Natural killer cell (primary cell): ENCODE results near the gene ALCAM. TPM values are rescaled to one million over a fixed set of nuclear protein-coding genes. Genes with fewer than 3 reads are reported as not detected.

Source experiments
- ATAC-seq, 3 donors: fragments of 150-1000 bp in 2 of 3; fragments of 200-7000 bp in 1 of 3; cut with Tn5 transposase; 1 replicate in 1 of 3; 2 replicates in 2 of 3; pipeline ENCODE4 v1.10.0; 2021; ENCODE audit warnings: mild to moderate bottlenecking in 2 of 3, moderate library complexity in 2 of 3
- DNase-seq, 2 donors: peaks; one replicate each; pipeline versions ENCODE4 v3.0.0 to v3.0.0-alpha.2; 2013 to 2021; ENCODE audit warnings: mixed read lengths in 1 of 2
- H3K27ac ChIP-seq: one replicate; pipeline ENCODE4 v1.5.1; 2013; ENCODE audit warnings: mild to moderate bottlenecking, low read length
- H3K27me3 ChIP-seq: one replicate; pipeline ENCODE4 v1.6.1; 2013; ENCODE audit warnings: low read length; ENCODE audit not compliant: control insufficient read depth, insufficient read depth
- H3K36me3 ChIP-seq: one replicate; pipeline ENCODE4 v1.6.1; 2013; ENCODE audit warnings: low read length; ENCODE audit not compliant: control insufficient read depth, insufficient read depth
- H3K4me1 ChIP-seq: one replicate; pipeline ENCODE4 v1.6.1; 2013; ENCODE audit warnings: low read length; ENCODE audit not compliant: control insufficient read depth, insufficient read depth
- H3K4me3 ChIP-seq: one replicate; pipeline ENCODE4 v1.5.1; 2013; ENCODE audit warnings: low read length
- H3K9me3 ChIP-seq: one replicate; pipeline ENCODE4 v1.6.1; 2013; ENCODE audit warnings: low read length; ENCODE audit not compliant: control insufficient read depth, insufficient read depth
- H3K27ac Mint-ChIP-seq, 2 donors: one replicate each; pipeline ENCODE4 v1.8.0; 2022; ENCODE audit warnings: mild to moderate bottlenecking in 2 of 2, mixed read lengths in 2 of 2, moderate library complexity in 1 of 2
- H3K27me3 Mint-ChIP-seq, 2 donors: one replicate each; pipeline ENCODE4 v1.8.0; 2022; ENCODE audit warnings: low read depth in 2 of 2, mixed read lengths in 2 of 2
- H3K36me3 Mint-ChIP-seq: one replicate; pipeline ENCODE4 v1.8.0; 2022; ENCODE audit warnings: mixed read lengths
- H3K4me1 Mint-ChIP-seq, 2 donors: one replicate each; pipeline ENCODE4 v1.8.0; 2022; ENCODE audit warnings: mixed read lengths in 2 of 2
- H3K4me3 Mint-ChIP-seq: one replicate; pipeline ENCODE4 v1.8.0; 2022; ENCODE audit warnings: mild to moderate bottlenecking, moderate library complexity, mixed read lengths
- H3K9me3 Mint-ChIP-seq, 2 donors: one replicate each; pipeline ENCODE4 v1.8.0; 2022; ENCODE audit warnings: mixed read lengths in 2 of 2
- WGBS: methylation state at CpG from one replicate; pipeline ENCODE4 v1.1.7; 2013; ENCODE audit warnings: missing lambda C conversion rate; ENCODE audit not compliant: insufficient coverage; 5-methylcytosine and 5-hydroxymethylcytosine counted together
- intact Hi-C: fragments of 100-400 bp; cut with micrococcal nuclease; formaldehyde crosslinking; loops from one replicate; pipeline ENCODE4 v1.14.2; 2022
- total RNA-seq, 4 donors: library from RNA; stranded (reverse); fragments of 120-200 nt in 1 of 4; gene quantifications; one replicate each; pipeline versions ENCODE4 v1.2.3 to v1.2.4, GENCODE V29; 2013 to 2022
- TF ChIP-seq, protein P1 (sequence below): fragments of 200-600 bp; IDR thresholded peaks from one replicate; pipeline ENCODE4 v1.8.0; 2022; ENCODE audit warnings: antibody characterized with exemption

ALCAM gene
- total RNA-seq, 3 donors from 2014 or later (not counting 1 experiment from before 2014, with no cell fraction given): 1.5 to 3.0 (median 1.5) TPM

DNA sequence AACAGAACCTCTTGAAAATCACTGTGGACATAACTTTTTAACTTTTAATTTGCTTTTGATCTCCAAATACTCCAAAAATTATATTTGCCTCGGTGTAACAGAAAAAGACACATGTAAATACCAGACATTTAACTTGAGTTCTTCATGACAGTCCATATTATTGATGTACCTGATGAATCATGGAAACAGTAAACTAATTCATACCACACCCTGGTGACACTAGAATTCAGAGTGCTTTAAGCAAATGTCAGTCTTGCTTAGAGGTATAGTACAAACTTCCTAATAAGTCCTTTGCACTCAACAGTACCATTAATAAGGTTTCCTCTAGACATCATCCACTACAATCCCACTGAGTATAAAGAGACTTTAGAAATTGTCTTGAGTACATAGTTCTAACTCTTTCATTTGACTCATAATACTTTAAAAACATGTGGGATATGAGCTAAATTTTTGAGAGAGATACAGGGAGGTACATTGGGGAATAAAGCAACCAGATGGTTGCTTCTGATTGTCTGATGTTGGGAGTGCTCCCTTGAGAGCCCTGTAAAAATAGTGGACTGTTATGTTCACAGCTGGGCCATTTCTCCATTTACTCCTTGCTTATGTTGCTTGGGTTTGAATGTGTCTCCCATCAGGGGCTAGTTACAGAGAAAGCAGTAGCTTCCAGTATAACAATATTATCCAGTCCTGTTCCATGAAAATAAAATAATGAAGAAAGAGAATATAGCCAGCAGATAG lies 175.7 kb downstream of the ALCAM start:
- H3K4me3 Mint-ChIP-seq: no peak overlapping the region
- H3K27me3 Mint-ChIP-seq: peaks cover 0 to 6% of the 10 kb centered on the region in 2 donors
- no peaks in the 10 kb centered on the region for H3K4me1 Mint-ChIP-seq
- no peaks in the 10 kb centered on the region for H3K4me1 ChIP-seq
- DNase-seq (no peak), ATAC-seq (no peak)
- H3K36me3 Mint-ChIP-seq: no peaks in the 10 kb centered on the region
- TF ChIP-seq, protein P1, sequence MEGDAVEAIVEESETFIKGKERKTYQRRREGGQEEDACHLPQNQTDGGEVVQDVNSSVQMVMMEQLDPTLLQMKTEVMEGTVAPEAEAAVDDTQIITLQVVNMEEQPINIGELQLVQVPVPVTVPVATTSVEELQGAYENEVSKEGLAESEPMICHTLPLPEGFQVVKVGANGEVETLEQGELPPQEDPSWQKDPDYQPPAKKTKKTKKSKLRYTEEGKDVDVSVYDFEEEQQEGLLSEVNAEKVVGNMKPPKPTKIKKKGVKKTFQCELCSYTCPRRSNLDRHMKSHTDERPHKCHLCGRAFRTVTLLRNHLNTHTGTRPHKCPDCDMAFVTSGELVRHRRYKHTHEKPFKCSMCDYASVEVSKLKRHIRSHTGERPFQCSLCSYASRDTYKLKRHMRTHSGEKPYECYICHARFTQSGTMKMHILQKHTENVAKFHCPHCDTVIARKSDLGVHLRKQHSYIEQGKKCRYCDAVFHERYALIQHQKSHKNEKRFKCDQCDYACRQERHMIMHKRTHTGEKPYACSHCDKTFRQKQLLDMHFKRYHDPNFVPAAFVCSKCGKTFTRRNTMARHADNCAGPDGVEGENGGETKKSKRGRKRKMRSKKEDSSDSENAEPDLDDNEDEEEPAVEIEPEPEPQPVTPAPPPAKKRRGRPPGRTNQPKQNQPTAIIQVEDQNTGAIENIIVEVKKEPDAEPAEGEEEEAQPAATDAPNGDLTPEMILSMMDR: no peak
- H3K4me3 ChIP-seq: no peak overlapping the region
- no peaks in the 10 kb centered on the region for H3K27me3 ChIP-seq
- H3K27ac Mint-ChIP-seq: no peak overlapping the region
- intact Hi-C loops: no loop called here
- H3K9me3 ChIP-seq: no peaks in the 10 kb centered on the region
- no peaks in the 10 kb centered on the region for H3K9me3 Mint-ChIP-seq
- H3K36me3 ChIP-seq: no peaks in the 10 kb centered on the region
- no peak overlapping the region for H3K27ac ChIP-seq
- no CpG with 5 or more reads among the region's 1 CpG for WGBS

DNA sequence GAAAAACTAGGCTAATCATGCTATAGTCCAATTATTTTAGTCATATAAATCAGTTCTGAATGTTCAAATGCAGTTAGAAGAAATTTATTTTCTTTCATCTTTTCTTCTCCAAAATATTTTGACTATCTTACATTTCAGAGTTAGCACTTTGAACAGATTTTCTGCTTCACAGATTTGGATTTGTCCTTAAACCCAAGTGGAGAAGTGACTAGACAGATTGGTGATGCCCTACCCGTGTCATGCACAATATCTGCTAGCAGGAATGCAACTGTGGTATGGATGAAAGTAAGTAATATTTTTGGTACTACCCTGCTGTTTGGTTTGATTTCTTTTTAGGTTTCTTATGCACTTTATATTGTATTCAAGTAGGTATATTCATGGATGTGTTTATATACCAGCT lies 178.3 kb downstream of the ALCAM start:
- Mint-ChIP-seq H3K4me1 (no peaks in the 10 kb centered on the region), H3K9me3 (no peaks in the 10 kb centered on the region), H3K4me3 (no peak overlapping the region), H3K36me3 (no peaks in the 10 kb centered on the region), H3K27ac (no peak overlapping the region), H3K27me3 (no peaks in the 10 kb centered on the region)
- WGBS: 93% methylated on average over 1 of the region's 1 CpG
- intact Hi-C loops: no loop called here
- Histone ChIP-seq H3K4me1 (no peaks in the 10 kb centered on the region), H3K36me3 (no peaks in the 10 kb centered on the region), H3K4me3 (no peak overlapping the region), H3K27me3 (no peaks in the 10 kb centered on the region), H3K27ac (no peak overlapping the region), H3K9me3 (no peaks in the 10 kb centered on the region)
- TF ChIP-seq, protein P1: no peak
- ATAC-seq (no peak), DNase-seq (no peak)

DNA sequence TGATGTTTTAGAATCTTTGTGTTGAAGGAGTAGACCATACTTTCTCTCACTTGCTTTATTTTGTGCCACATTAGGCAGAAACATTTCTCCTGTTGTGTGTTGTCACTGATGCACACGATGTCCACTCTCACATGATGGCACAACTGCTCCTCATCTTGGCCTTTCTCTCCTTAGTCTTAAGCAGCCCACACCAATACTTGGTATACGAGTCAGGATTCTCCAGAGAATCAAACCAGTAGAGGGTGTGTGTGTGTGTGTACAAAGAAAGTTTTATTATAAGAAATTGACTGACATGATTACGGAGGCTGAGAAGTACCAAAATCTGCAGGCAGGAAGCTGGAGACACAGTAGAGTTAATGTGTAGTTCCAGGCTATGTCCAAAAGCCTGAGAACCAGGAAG lies 187.1 kb downstream of the ALCAM start:
- H3K4me1 Mint-ChIP-seq: no peaks in the 10 kb centered on the region
- no peaks in the 10 kb centered on the region for H3K9me3 ChIP-seq
- no peak for ATAC-seq
- intact Hi-C loops: no loop called here
- DNase-seq: no peak
- no peaks in the 10 kb centered on the region for H3K27me3 ChIP-seq
- no peak overlapping the region for H3K27ac ChIP-seq
- no peak overlapping the region for H3K4me3 ChIP-seq
- H3K36me3 Mint-ChIP-seq: no peaks in the 10 kb centered on the region
- H3K9me3 Mint-ChIP-seq: no peaks in the 10 kb centered on the region
- TF ChIP-seq, protein P1: no peak
- WGBS: 98% methylated on average over 2 of the region's 3 CpGs
- no peak overlapping the region for H3K27ac Mint-ChIP-seq
- no peaks in the 10 kb centered on the region for H3K36me3 ChIP-seq
- H3K4me1 ChIP-seq: no peaks in the 10 kb centered on the region
- no peak overlapping the region for H3K4me3 Mint-ChIP-seq
- no peaks in the 10 kb centered on the region for H3K27me3 Mint-ChIP-seq

DNA sequence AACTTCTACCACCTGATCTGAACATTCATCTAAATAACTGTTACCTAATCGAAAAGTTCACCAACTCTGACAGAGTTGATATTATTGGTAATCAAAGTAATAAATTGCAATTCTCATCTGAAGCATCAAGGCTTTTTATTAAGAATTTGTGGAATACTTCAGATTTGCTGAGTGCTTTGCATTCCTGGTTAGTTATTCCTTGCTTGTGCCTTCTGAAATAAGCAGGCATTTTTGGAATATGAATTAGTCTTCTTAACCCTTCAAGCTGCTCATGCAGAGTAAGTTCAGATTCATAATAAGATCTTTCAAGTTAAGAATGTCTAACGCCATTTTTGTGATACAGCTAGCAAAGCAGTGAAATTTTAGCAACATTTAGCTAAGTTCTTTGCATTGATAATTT lies 188.5 kb downstream of the ALCAM start:
- intact Hi-C loops: no loop called here
- Mint-ChIP-seq H3K36me3 (no peaks in the 10 kb centered on the region), H3K9me3 (no peaks in the 10 kb centered on the region), H3K27me3 (no peaks in the 10 kb centered on the region), H3K27ac (no peak overlapping the region), H3K4me3 (no peak overlapping the region), H3K4me1 (no peaks in the 10 kb centered on the region)
- no peak overlapping the region for H3K4me3 ChIP-seq
- TF ChIP-seq, protein P1: no peak
- no peak overlapping the region for H3K27ac ChIP-seq
- 100% methylated on average over 1 of the region's 2 CpGs for whole genome bisulfite sequencing
- ATAC-seq (no peak), DNase-seq (no peak)
- H3K9me3 ChIP-seq: no peaks in the 10 kb centered on the region
- no peaks in the 10 kb centered on the region for H3K27me3 ChIP-seq
- H3K36me3 ChIP-seq: no peaks in the 10 kb centered on the region
- no peaks in the 10 kb centered on the region for H3K4me1 ChIP-seq
